Measurements from ENCODE around the gene IFFO2.

- TF ChIP-seq CTCF (IDR thresholded peaks at IDR 0.05) (peak; percentile 68 to 92 (median 86)), POLR2AphosphoS5 (IDR thresholded peaks at IDR 0.05) (peak; percentile 32), POLR2A (IDR thresholded peaks at IDR 0.05) (no peak)
Observed at GRCh38 chr1:18883636-18884418, 72.6 kb downstream of the IFFO2 start.

Measured in prostate gland (tissue), 2 donors.